Measurements from ENCODE around the gene ALOX5AP.
A peak's percentile ranks its signal among the peaks of the same experiment; 100 is the strongest.

Gene ALOX5AP

DNA sequence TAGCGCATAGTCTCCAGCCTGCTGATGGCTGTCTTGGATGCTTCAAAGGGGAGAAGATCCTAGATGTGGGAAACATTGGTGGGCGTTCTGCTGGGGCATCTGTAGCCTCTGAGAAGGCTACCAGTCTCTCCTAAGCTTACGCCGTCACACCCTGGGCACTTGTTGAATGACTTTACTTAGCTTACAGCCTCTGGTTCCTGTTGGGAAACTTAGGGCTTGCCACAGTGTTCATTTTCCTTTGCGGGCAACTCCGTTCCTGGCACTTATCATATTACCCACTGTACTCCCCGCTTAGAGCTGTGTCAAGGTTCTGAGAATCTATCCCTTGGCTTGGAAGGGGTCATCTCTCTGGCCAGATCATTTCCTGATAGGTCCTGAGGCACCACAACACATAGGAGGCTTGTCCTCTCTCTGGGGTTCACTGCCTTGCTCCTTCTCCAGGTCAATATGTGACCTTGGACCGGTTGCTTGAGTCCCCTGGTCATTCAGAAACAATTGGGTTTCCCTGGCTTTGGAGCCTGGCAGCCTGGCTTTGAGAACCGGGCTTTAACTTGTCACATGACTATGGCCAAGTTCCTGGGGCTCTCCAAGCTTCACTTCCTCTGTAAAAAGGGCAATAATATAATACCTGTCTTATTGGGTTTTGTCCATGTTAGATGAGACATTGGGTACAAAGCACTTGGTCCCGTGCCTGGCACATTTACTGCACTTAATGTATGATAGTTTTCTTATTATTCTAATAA lies 20.5 kb upstream of the ALOX5AP start:
- no peak for DNase-seq (ENCODE audit: low spot score)

- DNase-seq (ENCODE audit: low spot score) = no peak
These were observed 20.0 kb upstream of the ALOX5AP start for GRCh38 chr13:30715372-30715756.

- no peak for DNase-seq (ENCODE audit: low spot score)
These were observed 19.5 kb upstream of the ALOX5AP start for GRCh38 chr13:30715837-30716236.

DNA sequence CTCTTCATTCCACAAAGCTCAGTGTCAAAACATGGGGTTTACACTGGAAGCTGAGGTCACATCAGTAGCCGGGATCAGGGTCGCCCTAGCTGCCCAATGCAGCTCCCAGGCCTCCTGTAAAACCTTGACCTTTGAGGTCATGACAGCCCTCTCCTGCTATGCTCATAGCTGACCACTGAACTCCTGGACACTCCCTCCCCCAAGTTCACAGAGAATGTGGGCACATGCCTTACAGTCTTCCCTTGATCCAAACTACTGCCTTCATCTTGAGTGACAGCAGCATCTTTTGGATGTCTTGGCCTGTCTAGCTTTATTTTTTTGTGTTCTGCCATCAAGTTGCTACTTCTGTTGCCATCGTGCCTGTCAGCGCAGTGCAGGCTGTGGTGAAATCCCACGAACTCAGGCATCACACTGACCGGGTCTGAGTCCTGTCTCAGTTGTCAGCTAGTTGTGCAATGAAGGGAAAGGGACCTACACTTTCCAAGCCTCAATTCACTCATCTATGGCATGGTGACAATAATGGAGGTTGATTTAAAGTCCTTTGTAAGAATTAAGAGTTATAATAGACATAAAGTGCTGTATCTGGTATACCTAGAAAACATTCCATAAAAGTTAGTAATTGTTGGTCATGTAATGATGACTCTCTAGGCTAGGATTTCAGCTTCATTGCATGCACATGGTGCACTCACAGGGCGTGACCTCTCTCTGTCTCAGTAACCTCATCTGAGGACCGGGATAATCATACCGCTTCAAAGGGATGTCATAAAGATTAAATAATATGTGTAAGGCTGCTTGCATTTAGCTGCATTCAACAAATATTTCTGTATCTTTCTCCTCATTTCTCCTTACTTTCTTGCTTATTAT lies 16.4 kb upstream of the ALOX5AP start:
- no peak for DNase-seq (ENCODE audit: low spot score)

- DNase-seq (ENCODE audit: low spot score) = no peak
These were observed 15.8 kb upstream of the ALOX5AP start for GRCh38 chr13:30719525-30719914.

DNA sequence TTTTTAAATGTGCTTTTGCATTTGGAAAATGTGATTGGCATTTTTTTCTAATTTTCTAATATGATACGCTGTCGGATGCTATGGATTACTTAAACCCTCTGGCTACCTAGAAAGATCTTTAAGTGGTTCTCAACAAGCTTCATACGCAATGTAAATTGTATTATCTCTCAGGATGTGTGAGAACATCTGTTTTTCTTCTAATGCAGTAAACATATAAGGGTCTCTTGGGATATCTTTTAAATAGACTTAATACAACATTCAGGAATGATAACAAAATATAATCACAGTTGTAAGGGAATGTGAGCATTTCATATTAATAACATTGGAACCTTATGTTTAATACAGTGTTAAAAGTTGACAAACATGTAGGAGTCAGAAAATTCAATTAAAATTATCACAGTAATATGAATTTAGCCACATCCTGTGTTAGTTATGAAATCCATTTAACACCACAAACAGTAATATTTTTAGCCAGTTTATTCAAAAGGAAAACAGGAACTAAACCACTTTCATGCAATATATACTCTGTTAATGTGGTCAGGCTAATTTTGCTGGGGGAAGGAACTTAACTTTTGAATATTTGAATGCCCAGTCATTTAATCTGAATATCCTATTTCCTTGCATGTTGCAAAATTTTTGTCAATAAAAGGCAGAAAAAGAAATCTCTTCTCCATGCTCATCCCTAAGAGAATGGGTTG lies 15.0 kb upstream of the ALOX5AP start:
- DNase-seq (ENCODE audit: low spot score) = no peak

DNA sequence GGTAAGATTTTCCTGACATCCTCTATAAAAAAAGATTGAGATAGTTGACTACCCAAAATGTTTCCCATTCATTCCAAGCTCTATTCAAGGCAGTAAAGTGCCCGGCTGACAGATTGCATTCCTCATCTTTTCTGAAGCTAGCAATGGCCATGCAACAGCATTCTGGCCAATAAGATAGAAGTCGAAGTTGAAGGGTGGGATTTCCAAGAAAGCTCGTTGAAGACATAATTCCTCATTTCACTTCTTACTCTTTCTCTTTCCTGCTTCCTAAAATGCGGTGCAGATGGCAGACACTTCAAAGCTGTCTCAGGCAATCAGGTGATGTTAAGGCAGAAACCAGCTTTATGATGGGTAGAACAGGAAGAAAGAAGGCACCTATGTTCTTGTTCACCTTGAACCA lies 13.4 kb upstream of the ALOX5AP start:
- DNase-seq (ENCODE audit: low spot score) = no peak

- DNase-seq (ENCODE audit: low spot score) = no peak
These were observed 13.0 kb upstream of the ALOX5AP start for GRCh38 chr13:30722361-30722760.

GRCh38 chr13:30724778-30725177 lies 10.6 kb upstream of the ALOX5AP start:
- no peak for DNase-seq (ENCODE audit: low spot score)

DNA sequence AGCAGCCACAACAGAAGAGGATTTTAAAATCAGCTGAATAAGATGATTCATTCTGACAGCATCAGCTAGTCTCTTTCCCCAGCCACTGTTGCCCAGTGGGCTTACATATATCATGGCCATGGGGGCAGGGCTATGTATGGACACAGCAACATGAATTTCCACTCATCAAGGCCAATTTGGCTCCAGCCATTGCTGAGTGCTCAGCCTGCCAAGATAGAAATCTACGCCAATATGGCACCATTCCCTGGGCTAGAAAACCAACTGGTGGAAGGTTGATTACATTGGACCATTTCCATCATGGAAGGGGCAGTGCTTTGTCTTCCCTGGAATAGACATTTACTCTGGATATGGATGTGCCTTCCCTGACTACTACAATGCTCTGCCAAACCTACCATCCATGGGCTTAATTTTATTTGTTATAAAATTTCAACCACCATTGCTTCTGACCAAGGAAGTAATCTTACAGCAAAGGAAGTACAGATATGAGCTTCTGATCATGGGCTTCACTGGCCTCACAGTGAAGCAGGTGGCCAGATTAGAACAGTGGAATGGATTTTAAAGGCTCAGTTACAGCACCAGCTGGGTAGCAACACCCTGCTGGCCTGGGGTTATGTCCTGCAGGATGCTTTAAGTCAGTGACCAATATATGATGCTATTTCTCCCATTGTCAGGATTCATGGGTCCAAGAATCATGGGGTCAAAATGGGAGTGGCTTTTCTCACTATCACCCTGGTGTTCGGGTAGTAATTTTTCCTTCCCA lies 9.8 kb upstream of the ALOX5AP start:
- DNase-seq (ENCODE audit: low spot score) = no peak

DNA sequence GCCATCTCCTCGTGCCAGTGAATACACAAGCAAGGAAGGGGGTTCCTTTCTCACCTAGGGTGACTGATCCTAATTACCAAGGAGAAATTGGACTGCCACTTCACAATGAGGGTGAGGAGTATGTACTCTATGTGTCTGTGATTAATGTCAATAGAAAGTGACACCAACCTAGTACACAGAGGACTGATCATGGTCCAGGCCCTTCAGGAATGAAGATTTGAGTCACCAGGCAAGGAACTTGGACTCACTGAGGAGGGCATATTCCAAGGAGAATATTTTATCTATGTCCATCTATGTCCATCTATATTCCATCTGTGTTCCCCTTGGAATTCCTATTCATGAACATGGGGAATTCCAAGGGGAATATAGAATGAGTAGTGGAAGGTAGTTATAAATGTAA lies 9.2 kb upstream of the ALOX5AP start:
- DNase-seq (ENCODE audit: low spot score) = no peak

DNA sequence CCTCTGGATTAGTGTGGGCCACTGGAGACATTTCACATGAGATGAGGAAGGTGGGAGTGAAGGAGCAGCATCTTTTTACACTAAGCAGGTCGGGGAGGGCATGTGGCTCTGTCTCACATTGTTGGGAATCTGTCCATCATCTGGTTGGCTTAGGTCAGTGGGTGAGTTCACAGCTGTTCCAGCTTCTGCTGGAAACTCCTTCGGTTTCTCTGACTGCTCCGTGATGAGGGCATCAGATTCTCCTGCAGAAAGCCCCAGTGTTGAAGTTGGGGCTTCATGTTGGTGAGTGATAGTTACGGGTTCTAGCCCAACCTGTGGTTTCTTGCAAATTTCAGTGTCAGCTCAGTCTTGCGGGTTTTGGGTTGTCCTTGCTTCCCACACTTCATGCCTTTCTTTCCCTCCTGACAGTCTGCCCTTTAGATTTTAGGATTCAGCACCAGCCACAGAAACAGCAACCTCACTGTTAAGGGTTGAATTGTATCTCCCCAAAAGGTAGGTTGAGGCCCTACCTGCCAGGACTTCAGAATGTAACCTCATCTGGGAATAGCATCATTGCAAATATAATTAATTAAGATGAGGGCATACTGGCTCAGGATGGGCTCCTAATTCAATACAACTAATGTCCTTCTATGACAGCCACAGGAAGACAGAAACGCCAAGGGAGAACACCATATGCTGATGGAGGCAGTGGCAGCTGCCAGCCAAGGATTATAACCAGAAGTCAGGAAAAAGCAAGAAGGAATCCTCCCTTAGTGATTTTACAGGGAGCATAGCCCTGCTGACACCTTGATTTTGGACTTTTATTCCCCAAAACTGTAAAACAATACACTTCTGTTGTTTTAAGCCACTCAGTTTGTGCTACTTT lies 7.6 kb upstream of the ALOX5AP start:
- DNase-seq (ENCODE audit: low spot score) = no peak

- no peak for DNase-seq (ENCODE audit: low spot score)
These were observed 5.5 kb upstream of the ALOX5AP start for GRCh38 chr13:30729801-30730200.

DNA sequence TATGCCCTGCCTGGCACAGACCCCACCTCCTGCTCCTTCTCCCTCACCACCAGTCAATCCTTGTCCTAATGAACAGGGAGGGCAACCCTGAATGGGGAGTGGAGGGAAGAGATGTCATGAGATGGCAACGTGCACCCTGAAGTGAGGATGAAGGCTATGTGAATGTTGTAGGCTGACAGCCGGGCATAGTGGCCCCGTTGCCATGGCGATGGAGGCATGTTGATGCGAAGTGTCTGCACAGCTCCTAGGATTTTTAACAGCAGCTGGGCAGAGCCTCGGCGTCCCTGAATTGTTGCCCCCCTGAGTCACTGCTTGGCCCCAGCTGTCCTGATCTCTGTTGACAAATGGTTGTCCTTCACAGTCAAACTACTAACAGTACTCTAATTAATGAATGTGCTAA lies 4.8 kb upstream of the ALOX5AP start:
- DNase-seq (ENCODE audit: low spot score) = peak; percentile 13

- peak; percentile 7 for DNase-seq (ENCODE audit: low spot score)
These were observed 3.8 kb upstream of the ALOX5AP start for GRCh38 chr13:30731361-30732045.

- no peak for DNase-seq (ENCODE audit: low spot score)
These were observed 3.3 kb upstream of the ALOX5AP start for GRCh38 chr13:30732046-30732390.

- DNase-seq (ENCODE audit: low spot score) = no peak
These were observed 904 bp upstream of the ALOX5AP start for GRCh38 chr13:30734439-30734838.

DNA sequence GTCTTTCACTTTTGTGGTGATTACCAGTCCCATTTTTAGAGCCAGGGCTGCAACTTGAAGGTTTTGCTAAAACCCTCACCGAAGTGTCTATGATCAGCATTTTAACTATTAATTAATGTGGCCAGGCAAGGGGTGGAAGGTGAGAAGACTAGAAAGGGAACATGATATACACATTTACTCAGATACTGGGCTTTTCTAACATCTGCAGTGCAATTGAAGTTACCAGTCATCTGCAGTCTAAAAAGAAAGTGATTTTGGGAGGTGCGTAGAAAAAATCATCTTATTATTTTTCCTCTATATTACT lies 481 bp downstream of the ALOX5AP start:
- no peak for DNase-seq (ENCODE audit: low spot score)

DNA sequence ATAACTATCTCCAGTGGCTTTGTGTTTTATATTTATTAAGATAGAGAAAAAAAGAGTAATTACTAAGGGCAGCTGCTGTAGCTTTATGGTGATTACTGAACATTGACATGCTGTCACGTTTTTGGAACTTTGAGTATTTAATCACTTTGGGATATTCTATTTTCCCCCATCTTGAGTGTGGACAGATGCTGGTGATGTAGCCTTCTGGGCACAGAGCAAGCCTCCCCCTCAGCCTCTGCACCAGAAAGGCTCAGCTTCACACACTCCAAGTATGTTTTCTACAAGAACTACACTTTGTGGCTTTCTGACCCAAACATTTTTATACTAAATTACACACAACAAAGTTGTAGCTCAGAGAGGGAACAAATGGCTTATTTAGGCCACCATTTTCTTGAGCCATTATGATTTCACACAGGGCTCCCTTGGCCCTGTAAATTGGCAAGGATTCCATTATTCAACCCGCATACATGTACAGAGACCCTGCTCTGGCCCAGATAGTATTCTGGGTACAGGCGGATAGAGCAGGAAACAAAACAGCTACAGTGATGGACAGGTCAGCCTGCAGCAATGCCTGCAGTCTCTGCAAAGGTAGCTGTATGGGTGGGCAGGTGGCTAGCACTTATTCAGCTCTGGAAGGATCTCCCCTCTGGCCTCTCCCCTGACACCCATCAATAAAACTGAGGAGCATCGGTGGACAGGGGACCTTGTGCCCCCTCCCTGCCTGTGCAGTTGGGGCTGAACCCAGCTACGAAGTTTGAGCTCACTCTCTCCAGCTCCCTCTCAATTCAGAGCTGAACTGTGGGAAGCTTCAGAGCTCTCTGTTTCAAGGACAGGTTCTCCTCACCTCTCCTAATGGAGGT lies 1.3 kb downstream of the ALOX5AP start:
- DNase-seq (ENCODE audit: low spot score) = no peak
